Stimulated activated naive CD4-positive, alpha-beta T cell (primary cell): ENCODE data around the gene DPP6.

ENCODE experiments used
- DNase-seq, 6 experiments: peaks; one replicate each; lab custom pipeline; 2025; lab: John Stamatoyannopoulos, UW

DPP6 gene

GRCh38 chr7:154232700-154233099 lies 180.5 kb downstream of the DPP6 start:
- DNase-seq, result no peak

GRCh38 chr7:154241988-154242387 lies 189.8 kb downstream of the DPP6 start:
- DNase-seq, result no peak

- DNase-seq, result no peak
These were observed 190.5 kb downstream of the DPP6 start for GRCh38 chr7:154242709-154243108.

GRCh38 chr7:154252046-154252445 lies 199.8 kb downstream of the DPP6 start:
- DNase-seq, result no peak

- no peak for DNase-seq
These were observed 201.6 kb downstream of the DPP6 start for GRCh38 chr7:154253810-154254209.

- DNase-seq, result no peak
These were observed 203.1 kb downstream of the DPP6 start for GRCh38 chr7:154255324-154255723.

GRCh38 chr7:154256150-154256549 lies 204.0 kb downstream of the DPP6 start:
- DNase-seq, result no peak

GRCh38 chr7:154259396-154259795 lies 207.2 kb downstream of the DPP6 start:
- no peak for DNase-seq

- DNase-seq, result no peak
These were observed 235.2 kb downstream of the DPP6 start for GRCh38 chr7:154287356-154287755.

- DNase-seq, result no peak
These were observed 236.9 kb downstream of the DPP6 start for GRCh38 chr7:154289119-154289518.

GRCh38 chr7:154296443-154296842 lies 244.2 kb downstream of the DPP6 start:
- DNase-seq, result no peak

- no peak for DNase-seq
These were observed 247.5 kb downstream of the DPP6 start for GRCh38 chr7:154299736-154300135.

GRCh38 chr7:154302380-154302779 lies 250.2 kb downstream of the DPP6 start:
- DNase-seq, result no peak

- DNase-seq, result no peak
These were observed 252.0 kb downstream of the DPP6 start for GRCh38 chr7:154304231-154304630.

- DNase-seq, result no peak
These were observed 252.8 kb downstream of the DPP6 start for GRCh38 chr7:154304740-154305700.

GRCh38 chr7:154306036-154306435 lies 253.8 kb downstream of the DPP6 start:
- no peak for DNase-seq

- DNase-seq, result no peak
These were observed 256.7 kb downstream of the DPP6 start for GRCh38 chr7:154308928-154309327.

- DNase-seq, result no peak
These were observed 257.9 kb downstream of the DPP6 start for GRCh38 chr7:154310114-154310513.

GRCh38 chr7:154324196-154324595 lies 272.0 kb downstream of the DPP6 start:
- no peak for DNase-seq

GRCh38 chr7:154326421-154326820 lies 274.2 kb downstream of the DPP6 start:
- DNase-seq, result no peak

GRCh38 chr7:154330318-154330717 lies 278.1 kb downstream of the DPP6 start:
- no peak for DNase-seq

- DNase-seq, result no peak
These were observed 280.8 kb downstream of the DPP6 start for GRCh38 chr7:154332811-154333580.

- no peak for DNase-seq
These were observed 284.1 kb downstream of the DPP6 start for GRCh38 chr7:154336295-154336694.
